H9 (cell line): ENCODE measurements around the gene UBXN11. TPM values are rescaled to one million over a fixed set of nuclear protein-coding genes. Genes with fewer than 3 reads are reported as not detected.

Experiments used
- DNase-seq: peaks from one replicate; pipeline ENCODE4 v3.0.0-alpha.2; 2017
- H2AFZ ChIP-seq: one replicate; pipeline ENCODE4 v1.6.1; 2013; ENCODE audit warnings: mild to moderate bottlenecking, low read length, control low read depth, moderate library complexity
- H2AK5ac ChIP-seq: 2 replicates; pipeline ENCODE4 v1.6.1; 2013; ENCODE audit warnings: low read length, control low read depth, mixed read lengths; ENCODE audit not compliant: insufficient read length
- H2BK120ac ChIP-seq: one replicate; pipeline ENCODE4 v1.6.1; 2013; ENCODE audit warnings: low read depth, mild to moderate bottlenecking, low read length, control low read depth, inconsistent platforms; ENCODE audit not compliant: poor library complexity, severe bottlenecking
- H2BK12ac ChIP-seq: 2 replicates; pipeline ENCODE4 v1.6.1; 2013; ENCODE audit warnings: low read length, control low read depth, mixed read lengths, low read depth; ENCODE audit not compliant: insufficient read length
- H2BK15ac ChIP-seq: 2 replicates; pipeline ENCODE4 v1.6.1; 2013; ENCODE audit warnings: low read depth, low read length, control low read depth
- H2BK20ac ChIP-seq: one replicate; pipeline ENCODE4 v1.6.1; 2013; ENCODE audit warnings: low read depth, mild to moderate bottlenecking, low read length, control low read depth, inconsistent platforms; ENCODE audit not compliant: poor library complexity, severe bottlenecking
- H2BK5ac ChIP-seq: 2 replicates; pipeline ENCODE4 v1.6.1; 2013; ENCODE audit warnings: low read length, control low read depth, mixed read lengths; ENCODE audit not compliant: insufficient read length
- H3K14ac ChIP-seq: 2 replicates; pipeline ENCODE4 v1.6.1; 2013; ENCODE audit warnings: low read length, control low read depth; ENCODE audit not compliant: insufficient read depth
- H3K18ac ChIP-seq: 2 replicates; pipeline ENCODE4 v1.6.1; 2013; ENCODE audit warnings: low read depth, mild to moderate bottlenecking, mixed read lengths, low read length, control low read depth; ENCODE audit not compliant: insufficient read length
- H3K23ac ChIP-seq: 2 replicates; pipeline ENCODE4 v1.6.1; 2013; ENCODE audit warnings: low read length, control low read depth, mixed read lengths, low read depth; ENCODE audit not compliant: insufficient read length
- H3K23me2 ChIP-seq: 2 replicates; pipeline ENCODE4 v1.6.1; 2013; ENCODE audit warnings: low read depth, mild to moderate bottlenecking, mixed read lengths, low read length, control low read depth; ENCODE audit not compliant: insufficient read length, poor library complexity, severe bottlenecking
- H3K27ac ChIP-seq: 2 replicates; pipeline ENCODE4 v1.5.1; 2013; ENCODE audit warnings: low read length, control low read depth, mixed read lengths, low read depth; ENCODE audit not compliant: insufficient read length
- H3K27me3 ChIP-seq: 2 replicates; pipeline ENCODE4 v1.6.1; 2013; ENCODE audit warnings: low read length, control low read depth, inconsistent platforms; ENCODE audit not compliant: insufficient read depth
- H3K4ac ChIP-seq: 2 replicates; pipeline ENCODE4 v1.6.1; 2013; ENCODE audit warnings: low read depth, mild to moderate bottlenecking, control low read depth, inconsistent platforms, low read length, moderate library complexity
- H3K4me1 ChIP-seq: 2 replicates; pipeline ENCODE4 v1.6.1; 2013; ENCODE audit warnings: low read length, control low read depth, inconsistent platforms; ENCODE audit not compliant: insufficient read depth
- H3K4me2 ChIP-seq: 2 replicates; pipeline ENCODE4 v1.6.1; 2013; ENCODE audit warnings: low read length, control low read depth, mixed read lengths; ENCODE audit not compliant: insufficient read length, insufficient read depth
- H3K56ac ChIP-seq: 2 replicates; pipeline ENCODE4 v1.6.1; 2013; ENCODE audit warnings: low read depth, mild to moderate bottlenecking, mixed read lengths, low read length, control low read depth; ENCODE audit not compliant: insufficient read length
- H3K79me1 ChIP-seq: 2 replicates; pipeline ENCODE4 v1.6.1; 2013; ENCODE audit warnings: low read depth, mild to moderate bottlenecking, moderate library complexity, low read length, control low read depth, inconsistent platforms; ENCODE audit not compliant: insufficient read depth, poor library complexity, severe bottlenecking
- H3K79me2 ChIP-seq: 2 replicates; pipeline ENCODE4 v1.6.1; 2013; ENCODE audit warnings: low read length, control low read depth, inconsistent platforms; ENCODE audit not compliant: insufficient read depth
- H3K9ac ChIP-seq: 2 replicates; pipeline ENCODE4 v1.6.1; 2013; ENCODE audit warnings: low read length, control low read depth, mixed read lengths; ENCODE audit not compliant: insufficient read length; ENCODE audit errors: extremely low read depth
- H3K9me3 ChIP-seq: one replicate; pipeline ENCODE4 v1.6.1; 2013; ENCODE audit warnings: low read depth, low read length, inconsistent platforms; ENCODE audit not compliant: control insufficient read depth
- H3T11ph ChIP-seq: one replicate; pipeline ENCODE4 v1.6.1; 2013; ENCODE audit warnings: mild to moderate bottlenecking, low read length, control low read depth, inconsistent platforms
- H4K20me1 ChIP-seq: one replicate; pipeline ENCODE4 v1.6.1; 2013; ENCODE audit not compliant: control insufficient read depth, insufficient read length, insufficient read depth
- H4K5ac ChIP-seq: 2 replicates; pipeline ENCODE4 v1.6.1; 2013; ENCODE audit warnings: low read depth, mild to moderate bottlenecking, mixed read lengths, low read length, control low read depth; ENCODE audit not compliant: insufficient read length
- H4K8ac ChIP-seq: replicated peaks from 2 replicates; pipeline ENCODE4 v1.6.1; 2013; ENCODE audit warnings: low read length, control low read depth, mixed read lengths, low read depth; ENCODE audit not compliant: insufficient read length
- H4K91ac ChIP-seq: 2 replicates; pipeline ENCODE4 v1.6.1; 2013; ENCODE audit warnings: low read depth, mild to moderate bottlenecking, moderate library complexity, mixed read lengths, low read length, control low read depth; ENCODE audit not compliant: insufficient read length
- H3K27ac Mint-ChIP-seq, 3 experiments: 2 replicates in 2 of 3; 3 replicates in 1 of 3; pipeline ENCODE4 v1.8.0; 2020 to 2021; ENCODE audit warnings: mixed read lengths in 3 of 3, mild to moderate bottlenecking in 1 of 3, moderate library complexity in 1 of 3
- H3K27me3 Mint-ChIP-seq: 2 replicates; pipeline ENCODE4 v1.8.0; 2021; ENCODE audit warnings: low read depth, mild to moderate bottlenecking, moderate library complexity, mixed read lengths
- H3K36me3 Mint-ChIP-seq, 3 experiments: 2 replicates in 2 of 3; 3 replicates in 1 of 3; pipeline ENCODE4 v1.8.0; 2020 to 2021; ENCODE audit warnings: low read depth in 3 of 3, mixed read lengths in 3 of 3; ENCODE audit not compliant: insufficient read depth in 1 of 3
- H3K4me1 Mint-ChIP-seq, 2 experiments: 2 replicates each; pipeline ENCODE4 v1.8.0; 2020; ENCODE audit warnings: mixed read lengths in 2 of 2
- H3K4me3 Mint-ChIP-seq, 2 experiments: 2 replicates in 1 of 2; 3 replicates in 1 of 2; pipeline ENCODE4 v1.8.0; 2020 to 2021; ENCODE audit warnings: mild to moderate bottlenecking in 2 of 2, mixed read lengths in 2 of 2, moderate library complexity in 1 of 2
- H3K9me3 Mint-ChIP-seq, 2 experiments: 2 replicates in 1 of 2; 3 replicates in 1 of 2; pipeline ENCODE4 v1.8.0; 2020; ENCODE audit warnings: mild to moderate bottlenecking in 2 of 2, mixed read lengths in 2 of 2, moderate library complexity in 1 of 2
- WGBS: extraction: QIAGEN DNeasy Blood & Tissue Kit; methylation state at CpG from one replicate; pipeline ENCODE4 v1.1.7; 2013; ENCODE audit warnings: missing lambda C conversion rate, low lambda C conversion rate, mixed read lengths; ENCODE audit not compliant: insufficient read length; ENCODE audit errors: extremely low coverage; 5-methylcytosine and 5-hydroxymethylcytosine counted together
- total RNA-seq: library from RNA; stranded (reverse); gene quantifications from 2 replicates; pipeline ENCODE4 v1.2.1, GENCODE V29; 2021
- TF ChIP-seq, protein P1 (sequence below): fragments of 200-600 bp; sonication (generic); conservative IDR thresholded peaks from 3 replicates; pipeline ENCODE4 v1.8.0; 2021; ENCODE audit warnings: antibody characterized with exemption, mild to moderate bottlenecking

UBXN11 gene
- total RNA-seq, 1 experiment from 2014 or later = 13.7 TPM

DNA sequence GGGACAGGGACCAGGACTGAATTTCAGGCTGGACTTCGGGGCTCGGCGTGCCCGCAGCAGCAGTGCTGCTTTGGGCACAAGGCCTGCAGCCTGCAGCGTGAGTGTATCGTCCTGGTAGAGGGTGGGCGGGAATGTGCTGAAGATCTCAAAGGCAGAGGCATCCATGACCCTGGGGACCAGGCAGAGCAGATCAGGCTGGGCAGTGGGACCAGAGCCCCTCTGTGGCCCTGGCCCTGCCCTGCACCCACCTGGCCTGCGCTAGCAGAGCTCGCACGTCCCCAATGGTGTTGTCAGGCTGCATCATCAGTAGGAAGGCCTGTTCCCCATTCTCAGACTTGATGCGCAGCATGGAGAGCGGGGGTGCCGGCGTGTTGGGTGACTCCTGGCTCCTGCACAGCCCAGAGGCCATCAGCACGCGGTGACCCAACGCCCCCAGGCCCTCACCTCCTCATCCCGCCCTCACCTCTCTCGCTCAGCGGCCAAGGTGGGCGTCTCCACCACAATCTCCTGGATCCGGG is 24.0 kb downstream of the UBXN11 start:
- TF ChIP-seq, protein P1, sequence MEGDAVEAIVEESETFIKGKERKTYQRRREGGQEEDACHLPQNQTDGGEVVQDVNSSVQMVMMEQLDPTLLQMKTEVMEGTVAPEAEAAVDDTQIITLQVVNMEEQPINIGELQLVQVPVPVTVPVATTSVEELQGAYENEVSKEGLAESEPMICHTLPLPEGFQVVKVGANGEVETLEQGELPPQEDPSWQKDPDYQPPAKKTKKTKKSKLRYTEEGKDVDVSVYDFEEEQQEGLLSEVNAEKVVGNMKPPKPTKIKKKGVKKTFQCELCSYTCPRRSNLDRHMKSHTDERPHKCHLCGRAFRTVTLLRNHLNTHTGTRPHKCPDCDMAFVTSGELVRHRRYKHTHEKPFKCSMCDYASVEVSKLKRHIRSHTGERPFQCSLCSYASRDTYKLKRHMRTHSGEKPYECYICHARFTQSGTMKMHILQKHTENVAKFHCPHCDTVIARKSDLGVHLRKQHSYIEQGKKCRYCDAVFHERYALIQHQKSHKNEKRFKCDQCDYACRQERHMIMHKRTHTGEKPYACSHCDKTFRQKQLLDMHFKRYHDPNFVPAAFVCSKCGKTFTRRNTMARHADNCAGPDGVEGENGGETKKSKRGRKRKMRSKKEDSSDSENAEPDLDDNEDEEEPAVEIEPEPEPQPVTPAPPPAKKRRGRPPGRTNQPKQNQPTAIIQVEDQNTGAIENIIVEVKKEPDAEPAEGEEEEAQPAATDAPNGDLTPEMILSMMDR = no peak
- Histone ChIP-seq H3K27me3 (no peaks in the 10 kb centered on the region), H3K14ac (no peak overlapping the region), H3K4ac (no peak overlapping the region), H3K23ac (no peak overlapping the region), H2BK120ac (no peak overlapping the region), H4K5ac (no peak overlapping the region), H2BK12ac (no peak overlapping the region), H3K4me1 (peaks cover 11% of the 10 kb centered on the region; the same call in 1 of the 2 replicates), H3K56ac (no peak overlapping the region), H2BK15ac (no peak overlapping the region), H3K79me1 (no peaks in the 10 kb centered on the region), H4K20me1 (peaks cover 2% of the 10 kb centered on the region), H3K79me2 (no peaks in the 10 kb centered on the region), H3K4me2 (no peak overlapping the region), H3T11ph (no peak overlapping the region), H3K9me3 (no peaks in the 10 kb centered on the region), H3K18ac (no peak overlapping the region), H4K8ac (no peak overlapping the region), H2AK5ac (no peak overlapping the region), H2BK5ac (no peak overlapping the region), H2BK20ac (no peak overlapping the region), H2AFZ (no peak overlapping the region), H3K23me2 (peaks cover 13% of the 10 kb centered on the region), H3K9ac (no peak overlapping the region), H3K27ac (no peak overlapping the region), H4K91ac (no peak overlapping the region)
- Mint-ChIP-seq H3K9me3 (no peaks in the 10 kb centered on the region; a peak in 1 of 5 replicates), H3K36me3 (peaks cover 17 to 26% (median 26%) of the 10 kb centered on the region in 3 experiments), H3K4me1 (peaks cover 46 to 49% of the 10 kb centered on the region in 2 experiments), H3K27ac (peak overlapping the region in 2 of 3 experiments; percentile 6 to 80; a peak in 2 of 7 replicates), H3K27me3 (no peaks in the 10 kb centered on the region; the same call in 1 of the 2 replicates), H3K4me3 (peak overlapping the region in 1 of 2 experiments; percentile 80; a peak in 3 of 5 replicates)
- peak; percentile 55 for DNase-seq
- WGBS = no CpG with 5 or more reads among the region's 22 CpGs
